Calu3 (cell line): ENCODE results near the gene CFTR. TPM values are rescaled to one million over a fixed set of nuclear protein-coding genes. Genes with fewer than 3 reads are reported as not detected.

Experiments
- BruUV-seq: library from RNA; stranded (reverse); fragments of 400-500 nt; replicated peaks from 2 replicates; lab custom pipeline; 2021; lab: Mats Ljungman, UMichigan
- CTCF ChIA-PET: fragments of 300-600 bp; sonication (Branson Sonifier 250); formaldehyde crosslinking; loops from one replicate; lab custom pipeline; 2022; ENCODE audit warnings: antibody characterized with exemption; lab: Charles Lee
- DNase-seq: peaks from one replicate; pipeline ENCODE4 v3.0.0; 2022
- H3K27ac Mint-ChIP-seq: one replicate; pipeline ENCODE4 v1.8.0; 2022; ENCODE audit warnings: mixed read lengths; ENCODE audit not compliant: unreplicated experiment
- H3K27me3 Mint-ChIP-seq: one replicate; pipeline ENCODE4 v1.8.0; 2022; ENCODE audit warnings: mixed read lengths; ENCODE audit not compliant: unreplicated experiment
- H3K36me3 Mint-ChIP-seq: one replicate; pipeline ENCODE4 v1.8.0; 2022; ENCODE audit warnings: mild to moderate bottlenecking, moderate library complexity, mixed read lengths; ENCODE audit not compliant: insufficient read depth, unreplicated experiment
- H3K4me1 Mint-ChIP-seq: one replicate; pipeline ENCODE4 v1.8.0; 2022; ENCODE audit warnings: mild to moderate bottlenecking, low read depth, mixed read lengths; ENCODE audit not compliant: unreplicated experiment
- H3K4me3 Mint-ChIP-seq: one replicate; pipeline ENCODE4 v1.8.0; 2022; ENCODE audit warnings: mild to moderate bottlenecking, low read depth, moderate library complexity, mixed read lengths; ENCODE audit not compliant: unreplicated experiment
- H3K9me3 Mint-ChIP-seq: one replicate; pipeline ENCODE4 v1.8.0; 2022; ENCODE audit warnings: low read depth, mixed read lengths; ENCODE audit not compliant: unreplicated experiment
- CTCF ChIP-seq: fragments of 200-600 bp; IDR thresholded peaks from one replicate; pipeline ENCODE4 v1.8.0; 2022; ENCODE audit warnings: antibody characterized with exemption; ENCODE audit not compliant: unreplicated experiment
- intact Hi-C: fragments of 100-400 bp; cut with micrococcal nuclease; formaldehyde crosslinking; loops from one replicate; pipeline ENCODE4 v1.10.0; 2022; ENCODE audit not compliant: unreplicated experiment
- total RNA-seq: library from RNA; stranded (reverse); gene quantifications from 2 replicates; pipeline ENCODE4 v1.2.3, GENCODE V29; 2022

The CFTR gene
- total RNA-seq, 1 experiment from 2014 or later: 502 TPM

- Mint-ChIP-seq H3K27me3 (no peaks in the 10 kb centered on the region), H3K4me1 (peaks cover 28% of the 10 kb centered on the region), H3K9me3 (no peaks in the 10 kb centered on the region), H3K4me3 (no peak overlapping the region), H3K27ac (peak overlapping the region; percentile 36), H3K36me3 (peaks cover 90% of the 10 kb centered on the region)
- no peak for TF ChIP-seq CTCF
- no peak for DNase-seq
- CTCF ChIA-PET: no interaction called here
- intact Hi-C loops: no loop called here
- BruUV-seq: no TSS peak
These were observed 64.2 kb downstream of the CFTR start for GRCh38 chr7:117544061-117544460.

- intact Hi-C loops: no loop called here
- CTCF ChIA-PET: no interaction called here
- H3K27me3 Mint-ChIP-seq: no peaks in the 10 kb centered on the region
These were observed 68.2 kb downstream of the CFTR start for GRCh38 chr7:117548035-117548434.

GRCh38 chr7:117550625-117551024, 70.8 kb downstream of the CFTR start:
- CTCF ChIA-PET: interaction anchor here (0.6 kb wide), 1 partner anchor 29 kb away, joined by 3 read pairs; no protein-coding TSS in a partner anchor
- BruUV-seq: no TSS peak
- no peak for TF ChIP-seq CTCF

More at GRCh38 chr7:117548035-117548434, 68.2 kb downstream of the CFTR start:
- BruUV-seq: no TSS peak
- H3K4me3 Mint-ChIP-seq: no peak overlapping the region
- peak overlapping the region; percentile 39 for H3K27ac Mint-ChIP-seq
- no peaks in the 10 kb centered on the region for H3K9me3 Mint-ChIP-seq
- H3K36me3 Mint-ChIP-seq: peaks cover 84% of the 10 kb centered on the region
- H3K4me1 Mint-ChIP-seq: peaks cover 28% of the 10 kb centered on the region
- no peak for DNase-seq
- TF ChIP-seq CTCF: no peak

GRCh38 chr7:117552660-117553059, 72.8 kb downstream of the CFTR start:
- Mint-ChIP-seq H3K4me1 (peaks cover 20% of the 10 kb centered on the region), H3K36me3 (peaks cover 72% of the 10 kb centered on the region), H3K9me3 (no peaks in the 10 kb centered on the region), H3K4me3 (no peak overlapping the region), H3K27me3 (no peaks in the 10 kb centered on the region), H3K27ac (no peak overlapping the region)
- no peak for TF ChIP-seq CTCF
- intact Hi-C loops: no loop called here
- no TSS peak for BruUV-seq
- CTCF ChIA-PET: no interaction called here
- DNase-seq: no peak

More at GRCh38 chr7:117550625-117551024, 70.8 kb downstream of the CFTR start:
- peaks cover 20% of the 10 kb centered on the region for H3K4me1 Mint-ChIP-seq
- DNase-seq: no peak
- intact Hi-C loops: no loop called here
- H3K27ac Mint-ChIP-seq: no peak overlapping the region
- no peaks in the 10 kb centered on the region for H3K9me3 Mint-ChIP-seq
- H3K36me3 Mint-ChIP-seq: peaks cover 79% of the 10 kb centered on the region
- no peak overlapping the region for H3K4me3 Mint-ChIP-seq
- H3K27me3 Mint-ChIP-seq: no peaks in the 10 kb centered on the region
